Left lobe of liver (tissue), 2 donors: ENCODE data around the gene LAMA5. TPM values are rescaled to one million over a fixed set of nuclear protein-coding genes. Genes with fewer than 3 reads are reported as not detected.

Experiments used
- ATAC-seq: fragments of 200-7000 bp; cut with Tn5 transposase; one replicate; pipeline ENCODE4 v1.9.1; 2020; ENCODE audit warnings: mild to moderate bottlenecking, moderate library complexity
- DNase-seq: peaks from one replicate; pipeline ENCODE4 v3.0.0-alpha.2; 2020; ENCODE audit warnings: low spot score
- total RNA-seq: library from RNA; stranded (reverse); gene quantifications from one replicate; pipeline ENCODE4 v1.2.1, GENCODE V29; 2021
- donor health status: DM: no; HTN: no; CAD: no; lungs with moderate emphysema.
- donor health status: DM: no; HTN: yes; CAD: no.

LAMA5 gene
- total RNA-seq, 1 donor from 2014 or later = 112 TPM

DNA sequence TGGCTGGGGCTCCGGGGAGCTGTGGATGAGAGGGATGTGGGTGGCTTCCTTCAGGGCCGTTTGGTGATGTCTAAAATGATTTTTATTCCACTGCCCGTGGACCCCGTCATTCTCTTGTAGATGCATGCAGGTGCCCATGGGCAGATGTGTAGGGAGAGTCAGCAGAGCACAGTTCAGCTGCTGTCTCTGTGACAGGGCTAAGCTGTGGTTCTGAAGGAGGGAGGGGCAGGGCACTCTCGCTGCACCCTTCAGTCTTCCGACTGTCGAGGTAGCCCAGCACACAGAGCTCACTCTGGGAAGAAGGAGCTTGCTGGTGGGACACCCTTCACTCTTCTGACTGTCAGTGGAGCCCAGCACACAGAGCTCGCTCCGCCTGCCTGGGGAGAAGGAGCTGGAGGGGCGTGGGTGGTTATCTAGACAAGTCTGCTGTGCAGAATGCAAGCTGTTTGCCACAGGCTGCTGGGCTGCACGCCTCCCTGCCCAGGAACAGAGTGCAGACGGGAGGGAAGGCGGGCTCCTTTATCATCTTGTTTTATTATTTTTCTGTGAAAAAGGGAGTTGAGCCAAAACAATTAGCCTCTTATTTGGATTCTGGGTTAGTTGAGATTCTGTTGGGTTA, 92.7 kb downstream of the LAMA5 start:
- DNase-seq = no peak
- ATAC-seq = no peak

GRCh38 chr20:62273416-62273815, 93.7 kb downstream of the LAMA5 start:
- no peak for DNase-seq
- ATAC-seq = no peak

DNA sequence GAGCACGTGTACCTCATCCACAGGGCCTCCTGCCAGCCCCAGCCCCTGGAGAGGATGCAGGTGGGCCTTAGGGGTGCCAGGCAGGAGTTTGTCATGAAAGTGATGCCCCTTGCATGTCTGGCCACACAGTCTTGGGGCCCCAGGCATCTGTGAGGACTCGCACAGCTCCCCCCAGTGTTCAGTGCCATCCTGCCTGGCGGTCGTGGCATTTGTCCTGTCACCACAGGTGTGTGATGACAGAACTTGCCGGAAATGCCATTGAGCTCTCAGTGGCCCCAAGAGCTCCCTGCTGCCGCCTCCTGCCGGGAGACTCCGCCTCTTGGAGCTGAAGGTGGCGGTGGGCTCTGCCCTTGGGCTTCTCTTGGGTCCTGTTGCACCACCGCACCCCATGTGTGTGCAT, 94.9 kb downstream of the LAMA5 start:
- DNase-seq (no peak), ATAC-seq (peak; percentile 27)

DNA sequence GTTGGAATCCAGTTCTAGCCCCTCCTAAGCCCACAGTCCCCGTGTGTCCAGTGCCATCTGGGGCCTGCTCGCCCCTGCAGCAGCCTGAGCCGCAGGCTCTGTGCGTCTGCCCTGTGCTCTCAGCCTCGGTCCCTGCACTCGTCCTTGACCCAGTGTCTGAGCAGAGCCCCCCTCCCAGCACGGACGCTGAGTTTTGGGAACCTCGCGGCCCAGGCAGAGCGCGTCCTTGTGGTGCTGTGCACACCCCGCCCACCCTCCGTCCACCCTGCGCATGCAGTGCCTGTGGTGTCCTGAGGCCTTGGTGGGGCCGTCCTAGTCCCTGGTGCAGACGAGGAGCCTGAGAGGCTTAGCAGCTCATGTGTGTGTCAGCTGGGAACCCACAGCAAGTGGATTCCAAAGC, 97.2 kb downstream of the LAMA5 start:
- ATAC-seq (no peak), DNase-seq (no peak)

DNA sequence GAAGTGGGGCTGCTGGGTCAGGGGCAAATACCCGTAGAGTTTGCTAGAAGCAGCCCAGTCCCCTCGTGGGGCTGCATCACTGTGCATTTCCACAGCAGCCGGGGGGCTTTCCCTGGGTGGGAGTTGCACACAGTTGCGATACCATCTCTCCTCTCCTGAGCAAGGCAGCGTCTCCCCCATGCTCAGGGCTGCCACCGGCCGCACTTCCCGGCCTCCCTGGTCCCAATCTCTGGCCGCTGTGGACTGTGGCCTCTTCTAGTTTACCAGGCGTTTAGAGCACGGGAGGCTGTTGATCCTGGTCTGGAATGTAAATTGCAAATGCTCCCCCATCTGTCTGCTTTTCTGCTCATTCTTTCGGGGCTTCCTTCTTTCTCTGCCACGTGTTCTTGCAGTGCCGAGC, 97.7 kb downstream of the LAMA5 start:
- ATAC-seq (no peak), DNase-seq (no peak)

GRCh38 chr20:62268228-62268900, 98.7 kb downstream of the LAMA5 start:
- DNase-seq = no peak
- ATAC-seq = no peak

DNA sequence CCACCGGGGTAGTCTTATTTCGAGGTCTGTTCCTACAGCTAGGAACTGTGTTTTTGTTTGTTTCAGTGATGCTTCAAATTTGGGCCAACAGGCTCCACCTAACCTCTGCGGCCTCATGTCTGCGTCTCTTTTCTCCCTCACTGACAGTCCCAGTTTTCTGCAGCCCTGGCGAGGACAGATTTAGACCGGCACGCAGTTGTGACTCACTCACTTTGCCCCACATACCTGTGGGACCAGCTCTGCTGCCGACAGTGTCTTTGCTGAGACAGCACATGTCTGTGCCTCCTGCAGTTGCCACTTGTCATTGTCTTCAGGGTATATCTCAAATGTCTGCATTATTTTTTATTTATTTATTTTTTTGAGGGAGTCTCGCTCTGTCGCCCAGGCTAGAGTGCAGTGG, 99.6 kb downstream of the LAMA5 start:
- DNase-seq (no peak), ATAC-seq (no peak)

- no peak for DNase-seq
- no peak for ATAC-seq
These were observed 100.3 kb downstream of the LAMA5 start for GRCh38 chr20:62266851-62267250.

GRCh38 chr20:62266340-62266739, 100.8 kb downstream of the LAMA5 start:
- DNase-seq (no peak), ATAC-seq (no peak)

DNA sequence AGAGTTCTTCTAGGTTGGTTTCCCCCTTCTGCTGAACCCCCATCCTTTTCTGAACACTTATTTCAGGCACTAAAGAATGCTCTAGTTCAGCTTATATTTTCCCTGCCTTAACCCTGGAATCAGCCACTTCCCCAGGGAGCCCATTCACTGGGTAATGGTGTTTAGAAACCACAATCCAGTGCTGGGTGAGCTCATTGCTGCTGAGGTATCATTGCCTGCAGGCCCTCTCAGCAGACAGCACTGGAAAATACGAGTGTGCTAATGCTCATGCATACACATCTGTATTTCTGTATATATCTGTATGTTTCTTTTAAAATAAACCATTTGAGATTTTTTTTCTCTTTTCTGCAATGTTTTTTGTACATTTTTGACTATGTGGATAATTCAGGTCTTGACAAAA, 101.7 kb downstream of the LAMA5 start:
- no peak for ATAC-seq

GRCh38 chr20:62263396-62263795, 103.7 kb downstream of the LAMA5 start:
- ATAC-seq (no peak), DNase-seq (no peak)

More for the DNA sequence above, 101.7 kb downstream of the LAMA5 start:
- DNase-seq = no peak

GRCh38 chr20:62262064-62262463, 105.0 kb downstream of the LAMA5 start:
- DNase-seq (no peak), ATAC-seq (peak; percentile 70)

DNA sequence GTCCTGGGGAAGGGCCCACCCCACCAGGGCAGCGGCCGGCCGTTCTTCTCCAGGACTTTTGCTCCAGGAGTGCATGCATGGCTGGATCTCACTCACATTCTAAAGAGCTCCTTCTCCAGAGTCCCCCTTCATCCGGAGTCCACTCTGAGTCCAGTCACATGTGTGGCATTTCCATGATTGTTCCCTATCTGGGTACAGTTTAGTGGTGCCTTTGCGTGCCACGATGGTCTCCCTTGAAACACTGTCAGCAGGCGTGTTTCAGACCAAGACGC, 107.9 kb downstream of the LAMA5 start:
- ATAC-seq (no peak), DNase-seq (no peak)

Other genes with a start within 250 kb of the LAMA5 start
- 19.6 TPM for gene LSM14B, start 244.8 kb downstream of the LAMA5 start, total RNA-seq
- gene PSMA7, start 223.9 kb downstream of the LAMA5 start, total RNA-seq = 138 TPM
- 33.4 TPM for gene SS18L1, start 223.5 kb downstream of the LAMA5 start, total RNA-seq
- 31.0 TPM for gene MTG2, start 184.3 kb downstream of the LAMA5 start, total RNA-seq
- gene HRH3, start 147.0 kb downstream of the LAMA5 start, total RNA-seq = not detected
- 21.1 TPM for gene OSBPL2, start 128.8 kb downstream of the LAMA5 start, total RNA-seq
- 61.0 TPM for gene ADRM1, start 64.3 kb downstream of the LAMA5 start, total RNA-seq
- gene RPS21, start 19.8 kb upstream of the LAMA5 start, total RNA-seq = 432 TPM
- gene CABLES2, start 40.0 kb upstream of the LAMA5 start, total RNA-seq = 1.8 TPM
- not detected for gene RBBP8NL, start 60.2 kb upstream of the LAMA5 start, total RNA-seq
- gene GATA5, start 108.7 kb upstream of the LAMA5 start, total RNA-seq = 0.48 TPM